ENCODE measurements around the gene RPS21.

RPS21 gene

DNA sequence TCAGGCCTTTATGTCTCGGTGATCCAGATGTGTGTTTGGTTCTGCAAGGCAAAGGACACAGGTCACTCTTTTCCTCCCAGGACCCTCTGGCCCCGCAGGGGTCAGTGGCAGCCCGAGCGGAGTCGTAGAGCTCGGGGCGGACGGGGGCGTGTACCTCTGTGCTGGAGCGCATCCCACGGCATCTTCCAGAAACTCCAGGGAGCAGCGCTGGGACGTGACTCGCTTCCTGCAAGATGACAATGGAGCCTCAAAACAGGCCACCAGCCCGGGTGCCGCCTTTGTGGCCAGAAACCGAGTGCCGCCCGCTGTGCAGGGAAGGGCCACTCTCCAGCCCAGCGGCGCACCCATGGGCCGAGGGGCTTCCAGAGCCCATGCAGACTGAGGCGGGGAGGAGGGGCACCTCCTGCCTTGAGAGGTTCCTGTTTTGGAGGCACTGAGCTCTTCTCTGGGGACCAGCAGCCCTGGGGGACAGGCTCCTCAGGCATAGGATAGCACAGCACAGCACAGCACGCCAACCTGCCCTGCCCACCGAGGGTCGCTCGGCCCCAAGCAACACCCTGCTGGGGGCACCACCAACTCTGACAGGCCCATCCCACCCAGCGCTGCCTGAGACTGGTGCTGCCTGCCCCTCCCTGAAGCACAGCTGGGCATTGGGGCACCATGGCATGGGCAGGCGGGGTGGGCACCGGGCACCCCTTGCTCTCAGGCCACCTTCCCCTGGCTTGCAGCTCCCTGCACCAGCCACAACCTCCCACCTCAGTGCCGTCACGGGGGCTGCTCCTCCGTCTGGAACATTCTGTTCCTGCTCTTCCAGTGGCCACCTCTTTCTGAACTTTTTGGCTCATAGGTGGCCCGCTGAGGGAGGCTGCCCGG, 9.7 kb downstream of the RPS21 start:
- no peak for DNase-seq (ENCODE audit: low spot score)

DNA sequence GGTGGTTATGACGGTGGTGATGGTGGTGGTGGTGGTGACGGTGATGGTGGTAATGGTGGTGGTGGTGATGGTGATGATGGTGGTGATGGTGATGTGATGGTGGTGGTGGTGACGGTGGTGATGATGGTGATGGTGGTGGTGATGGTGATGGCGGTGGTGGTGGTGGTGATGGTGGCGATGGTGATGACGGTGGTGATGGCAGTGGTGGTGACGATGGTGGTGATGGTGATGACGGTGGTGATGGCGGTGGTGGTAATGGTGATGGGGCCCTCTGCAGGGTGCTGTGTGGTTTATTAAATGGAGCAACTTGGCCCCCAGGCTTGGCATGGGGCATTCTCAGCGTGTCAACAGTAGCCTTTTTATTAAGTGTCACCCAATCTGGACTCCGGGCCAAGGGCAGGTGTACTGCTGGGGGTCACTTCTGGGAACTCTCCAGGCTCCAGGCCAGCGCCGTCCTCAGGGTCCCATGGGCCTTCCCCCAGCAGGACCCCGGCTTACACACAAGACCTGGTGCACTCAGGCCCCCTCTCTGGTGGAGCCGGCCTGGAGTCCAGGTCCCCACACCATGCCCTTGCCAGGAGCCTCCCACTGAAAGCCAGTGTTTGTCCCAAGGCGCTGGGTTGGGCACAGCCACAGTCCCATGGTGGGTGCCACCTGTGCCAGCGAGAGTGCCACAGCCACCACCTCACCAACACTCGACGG, 11.4 kb downstream of the RPS21 start:
- DNase-seq (ENCODE audit: low spot score): no peak

- DNase-seq (ENCODE audit: low spot score): no peak
Observed at GRCh38 chr20:62400021-62400420, 13.1 kb downstream of the RPS21 start.

DNA sequence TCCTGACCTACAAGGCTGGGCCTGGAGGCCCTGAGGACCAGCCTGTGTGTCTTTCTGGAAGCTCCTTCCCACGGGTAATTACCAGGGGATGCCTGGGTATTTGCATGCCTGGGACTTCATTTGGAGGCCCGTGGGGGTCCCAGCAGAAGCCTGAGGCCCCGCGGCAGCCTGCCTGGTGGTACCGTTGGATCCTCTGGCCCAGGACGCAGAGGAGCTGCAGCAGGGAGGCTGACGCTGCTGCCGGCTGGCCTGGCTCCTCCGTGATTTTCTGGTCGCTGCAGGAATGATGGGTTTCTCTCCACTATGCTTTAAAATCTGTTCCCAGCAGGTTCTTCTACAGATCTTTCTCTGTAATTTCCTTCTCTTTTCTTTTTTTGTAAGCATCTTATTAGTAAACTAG, 13.6 kb downstream of the RPS21 start:
- no peak for DNase-seq (ENCODE audit: low spot score)

DNA sequence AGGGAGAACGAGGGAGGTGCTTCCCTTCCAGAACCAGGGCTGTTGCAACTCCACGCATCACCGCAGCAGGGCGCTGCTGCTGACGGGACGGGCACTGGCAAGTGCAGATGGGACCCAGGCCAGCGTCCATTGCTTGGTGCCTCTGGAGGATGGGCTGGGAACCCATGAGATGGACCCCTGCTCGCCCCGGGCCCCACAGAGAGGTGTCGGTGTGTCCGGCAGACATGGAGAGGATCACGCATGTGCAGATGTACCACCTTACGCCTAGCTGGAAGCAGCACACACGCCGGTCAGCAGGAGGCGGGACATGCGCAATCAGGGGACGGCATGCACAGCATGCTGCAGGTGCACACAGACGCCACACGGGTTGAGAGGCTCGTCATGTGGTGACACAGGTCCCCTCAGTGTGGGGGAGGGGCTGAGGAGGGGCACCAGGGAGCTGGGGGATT, 14.5 kb downstream of the RPS21 start:
- DNase-seq (ENCODE audit: low spot score): peak; percentile 51

- no peak for DNase-seq (ENCODE audit: low spot score)
Observed at GRCh38 chr20:62402456-62403150, 15.7 kb downstream of the RPS21 start.

- DNase-seq (ENCODE audit: low spot score): no peak
Observed at GRCh38 chr20:62403331-62403730, 16.4 kb downstream of the RPS21 start.

DNA sequence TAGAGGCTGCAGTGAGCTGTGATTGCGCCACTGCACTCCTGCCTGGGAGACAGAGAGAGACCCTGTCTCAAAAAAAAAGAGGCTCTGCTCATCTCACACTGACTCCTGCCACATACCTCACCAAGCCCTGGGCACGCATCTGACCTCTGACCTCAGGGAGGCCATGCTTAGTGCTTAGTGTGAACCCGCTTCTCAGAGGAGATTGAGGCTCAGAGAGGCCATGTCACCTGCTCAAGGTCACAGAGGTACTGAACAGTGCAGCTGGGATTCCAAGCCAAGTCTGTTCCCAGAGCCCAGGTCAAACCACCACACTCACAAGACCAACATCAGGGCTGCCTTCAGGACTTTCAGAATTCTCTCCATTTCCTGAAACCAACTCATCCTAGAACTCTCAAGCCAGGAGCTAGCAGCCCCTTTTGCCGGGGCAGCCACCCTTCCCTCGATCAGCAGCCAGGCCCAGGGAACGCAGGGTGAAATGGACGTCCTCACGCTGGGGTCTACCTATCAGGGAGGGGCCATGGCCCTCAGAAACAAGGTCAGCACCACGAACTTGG, 17.3 kb downstream of the RPS21 start:
- DNase-seq (ENCODE audit: low spot score): no peak

- no peak for DNase-seq (ENCODE audit: low spot score)
Observed at GRCh38 chr20:62404761-62405107, 17.8 kb downstream of the RPS21 start.

- DNase-seq (ENCODE audit: low spot score): peak; percentile 65
Observed at GRCh38 chr20:62405108-62405980, 18.4 kb downstream of the RPS21 start.

DNA sequence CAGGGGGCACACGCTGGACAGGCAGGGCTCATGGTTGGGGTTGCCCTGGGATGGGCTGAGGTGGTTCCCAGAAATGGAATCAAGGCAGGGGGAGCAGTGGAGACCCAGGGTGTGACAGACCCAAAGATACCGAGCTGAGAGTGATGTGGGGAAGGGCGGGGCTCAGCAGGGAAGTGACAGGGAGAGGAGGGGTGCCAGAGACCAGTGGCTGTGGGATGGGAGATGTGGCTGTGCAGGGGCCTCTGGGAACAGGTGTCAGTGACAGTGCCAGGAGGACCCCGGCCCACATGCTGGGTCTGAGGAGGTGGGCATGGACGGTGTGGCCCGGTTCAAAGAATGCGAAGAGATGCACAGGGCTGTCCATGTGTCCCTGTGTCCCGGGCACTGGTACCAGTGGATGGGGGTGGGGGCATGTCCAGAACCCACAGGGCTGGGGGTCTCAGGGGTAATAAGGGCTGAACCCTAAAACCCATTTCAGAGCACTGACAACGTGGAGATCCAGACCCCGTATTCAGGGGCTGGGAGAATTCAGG, 19.1 kb downstream of the RPS21 start:
- no peak for DNase-seq (ENCODE audit: low spot score)

DNA sequence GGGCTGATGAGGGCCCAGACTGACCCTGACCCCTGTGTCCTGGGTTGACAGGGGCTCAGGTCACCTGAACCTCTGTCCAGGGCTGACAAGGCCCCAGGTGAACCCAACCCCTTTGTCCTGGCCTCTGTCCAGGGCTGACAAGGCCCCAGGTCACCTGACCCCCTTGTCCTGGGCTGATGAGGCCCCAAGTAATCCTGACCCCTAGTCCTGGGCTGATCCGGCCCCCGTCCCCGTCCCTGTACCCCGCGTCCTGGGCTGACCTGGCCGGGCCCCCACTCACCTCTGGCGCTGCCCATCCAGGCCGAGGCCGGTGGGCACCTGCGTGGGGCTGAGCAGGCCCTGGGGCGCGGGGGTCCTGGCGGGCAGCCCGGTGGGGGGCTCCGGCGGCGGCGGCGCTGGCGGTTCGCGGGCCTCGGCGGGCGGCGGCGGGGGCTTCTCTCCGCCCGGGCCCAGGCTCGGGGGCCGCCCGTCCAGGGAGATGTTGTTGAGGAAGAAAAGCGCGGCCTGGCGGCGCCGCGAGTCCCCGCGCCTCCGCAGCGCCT, 19.8 kb downstream of the RPS21 start:
- DNase-seq (ENCODE audit: low spot score): no peak

DNA sequence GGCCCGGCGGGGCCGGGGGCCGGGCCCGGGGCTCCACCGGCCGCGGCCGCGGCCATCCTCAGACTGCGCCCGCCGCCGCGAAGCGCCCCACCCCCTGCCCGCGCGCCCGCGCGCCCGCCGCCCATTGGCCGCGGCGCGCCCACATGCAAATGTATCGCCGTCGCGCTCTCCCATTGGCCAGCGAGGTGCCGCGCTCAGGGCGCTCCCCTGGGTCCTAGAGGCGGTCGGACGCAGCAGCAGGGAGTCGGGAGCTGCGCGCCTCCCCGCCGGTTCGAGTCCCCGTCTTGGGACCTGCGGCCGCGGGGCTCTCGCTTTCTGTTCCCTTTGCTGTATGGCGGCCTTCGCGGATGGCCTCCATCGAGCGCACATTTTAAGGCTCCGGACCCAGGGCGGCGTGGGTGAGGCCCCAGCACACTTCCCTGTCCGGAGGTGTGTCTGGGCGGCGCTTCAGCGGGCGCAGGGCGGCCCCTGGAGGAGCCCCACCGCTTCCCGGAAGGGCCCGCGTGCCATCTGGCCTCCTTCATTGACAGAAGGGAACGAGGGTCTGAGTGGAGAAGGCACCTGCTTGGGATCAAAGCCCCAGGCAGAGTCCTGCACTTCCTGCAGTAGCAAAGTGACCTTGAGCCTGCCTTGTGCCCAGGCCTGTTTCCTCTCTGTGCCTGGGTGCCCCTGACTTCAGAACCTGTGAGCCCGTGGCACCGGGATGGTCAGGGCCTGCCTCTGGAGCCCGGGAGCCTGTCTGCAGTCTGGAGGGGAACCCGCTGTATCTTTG, 20.5 kb downstream of the RPS21 start, which contains the start of gene CABLES2:
TSS of gene CABLES2 (minus strand) at position 65 of the 772 bp plus-strand sequence. CDS start at position 56, 9 bp downstream.
- DNase-seq (ENCODE audit: low spot score): peak; percentile 99

DNA sequence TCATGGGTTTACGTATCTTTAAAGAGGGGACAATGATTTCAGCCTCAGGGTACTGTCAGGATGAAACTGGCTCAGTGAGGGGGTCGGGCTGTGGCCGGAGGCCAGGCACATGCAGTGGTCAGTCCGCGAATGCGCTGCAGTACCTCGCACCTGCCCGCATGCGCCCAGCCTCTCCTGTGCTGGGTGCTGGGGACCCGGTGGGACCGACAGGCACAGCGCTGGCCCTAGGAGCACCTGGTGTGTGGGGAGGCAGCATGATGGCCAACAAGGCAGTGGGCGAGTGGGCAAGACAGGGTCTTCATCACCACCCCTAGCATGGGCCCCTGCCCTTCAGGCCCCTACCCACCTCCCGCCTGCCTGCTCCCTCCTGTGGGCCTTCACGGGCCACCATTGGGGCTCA, 21.2 kb downstream of the RPS21 start:
- DNase-seq (ENCODE audit: low spot score): no peak

GRCh38 chr20:62408640-62409039, 21.7 kb downstream of the RPS21 start:
- DNase-seq (ENCODE audit: low spot score): no peak

- DNase-seq (ENCODE audit: low spot score): no peak
Observed at GRCh38 chr20:62409086-62409853, 22.4 kb downstream of the RPS21 start.

- DNase-seq (ENCODE audit: low spot score): peak; percentile 52
Observed at GRCh38 chr20:62409931-62410745, 23.2 kb downstream of the RPS21 start.

- no peak for DNase-seq (ENCODE audit: low spot score)
Observed at GRCh38 chr20:62410746-62411478, 24.0 kb downstream of the RPS21 start.

Data from GM03348 (cell line).